Activated gamma-delta T cell treated with anti-CD3 and anti-CD28 coated beads, Interleukin-2, amount 50 U/mL, for 16 hours (primary cell): ENCODE measurements around the gene SPRED2.
A peak's percentile ranks its signal among the peaks of the same experiment; 100 is the strongest.

Experiments
- DNase-seq: peaks from one replicate; pipeline ENCODE4 v3.0.0-alpha.2; 2020; ENCODE audit warnings: low read depth

Gene SPRED2

GRCh38 chr2:65309699-65310098 is 122.7 kb downstream of the SPRED2 start:
- DNase-seq: no peak

GRCh38 chr2:65305934-65306333 is 126.5 kb downstream of the SPRED2 start:
- DNase-seq: no peak

GRCh38 chr2:65300761-65301711 is 131.4 kb downstream of the SPRED2 start:
- DNase-seq: peak; percentile 69

- DNase-seq: no peak
Measured at GRCh38 chr2:65300134-65300760, 132.2 kb downstream of the SPRED2 start.

GRCh38 chr2:65299246-65299645 is 133.2 kb downstream of the SPRED2 start:
- peak; percentile 34 for DNase-seq

- no peak for DNase-seq
Measured at GRCh38 chr2:65298089-65298488, 134.3 kb downstream of the SPRED2 start.

GRCh38 chr2:65297544-65297943 is 134.9 kb downstream of the SPRED2 start:
- DNase-seq: no peak

- no peak for DNase-seq
Measured at GRCh38 chr2:65296971-65297370, 135.4 kb downstream of the SPRED2 start.

- no peak for DNase-seq
Measured at GRCh38 chr2:65294701-65295100, 137.7 kb downstream of the SPRED2 start.

- DNase-seq: no peak
Measured at GRCh38 chr2:65294136-65294535, 138.3 kb downstream of the SPRED2 start.

GRCh38 chr2:65293376-65293775 is 139.0 kb downstream of the SPRED2 start:
- no peak for DNase-seq

GRCh38 chr2:65292461-65293011 is 139.9 kb downstream of the SPRED2 start:
- no peak for DNase-seq

GRCh38 chr2:65292106-65292400 is 140.3 kb downstream of the SPRED2 start:
- no peak for DNase-seq

GRCh38 chr2:65291216-65292105 is 140.9 kb downstream of the SPRED2 start:
- DNase-seq: no peak

GRCh38 chr2:65287364-65287763 is 145.0 kb downstream of the SPRED2 start:
- DNase-seq: no peak

- no peak for DNase-seq
Measured at GRCh38 chr2:65282477-65283053, 149.8 kb downstream of the SPRED2 start.

GRCh38 chr2:65281627-65282351 is 150.6 kb downstream of the SPRED2 start:
- no peak for DNase-seq

GRCh38 chr2:65279756-65280155 is 152.6 kb downstream of the SPRED2 start:
- DNase-seq: no peak

GRCh38 chr2:65278531-65278981 is 153.8 kb downstream of the SPRED2 start:
- DNase-seq: no peak

GRCh38 chr2:65277791-65278483 is 154.5 kb downstream of the SPRED2 start:
- no peak for DNase-seq
